ENCODE results near the gene GRM6. TPM values are rescaled to one million over a fixed set of nuclear protein-coding genes. Genes with fewer than 3 reads are reported as not detected.

Gene GRM6
- polyA plus RNA-seq, 3 donors = not detected

Other genes with a start within 250 kb of the GRM6 start
- 10 to 100 TPM in 1 of 3 donors, 1 to 10 TPM in 1, under 1 TPM in 1; 0.94 to 12.0 (median 1.1) TPM for gene ZNF354B, start 135.4 kb downstream of the GRM6 start, polyA plus RNA-seq
- gene ZFP2, start 99.4 kb downstream of the GRM6 start, polyA plus RNA-seq = under 1 TPM in 1 of 3 donors, not detected in 2; 0.19 TPM
- gene ZNF454, start 54.1 kb downstream of the GRM6 start, polyA plus RNA-seq = not detected
- gene ZNF879, start 28.5 kb upstream of the GRM6 start, polyA plus RNA-seq = 1 to 10 TPM in 1 of 3 donors, under 1 TPM in 2; 0.61 to 1.4 (median 0.71) TPM
- under 1 TPM; 0.25 to 0.48 (median 0.31) TPM for gene ZNF354C, start 65.1 kb upstream of the GRM6 start, polyA plus RNA-seq

Data from CD14-positive monocyte (primary cell).